GM21423 (cell line): ENCODE measurements around the gene UPF3A.
A peak's percentile ranks its signal among the peaks of the same experiment; 100 is the strongest.
"Not testable (repeated sequence)": the region's sequence is repeated elsewhere in the genome, so short reads cannot be mapped to it uniquely, and the experiment has no call there.

Experiments
- ATAC-seq: cut with Tn5 transposase; IDR thresholded peaks from one replicate; pipeline ENCODE4 v1.9.1; 2021; ENCODE audit warnings: mild to moderate bottlenecking, moderate library complexity; ENCODE audit not compliant: unreplicated experiment

The UPF3A gene

GRCh38 chr13:114263578-114263977 lies 17.8 kb upstream of the UPF3A start:
- peak; percentile 51 for ATAC-seq

GRCh38 chr13:114264313-114264712 lies 17.1 kb upstream of the UPF3A start:
- not testable (repeated sequence) for ATAC-seq

- ATAC-seq = no peak
Measured at GRCh38 chr13:114264886-114265611, 16.4 kb upstream of the UPF3A start.

DNA sequence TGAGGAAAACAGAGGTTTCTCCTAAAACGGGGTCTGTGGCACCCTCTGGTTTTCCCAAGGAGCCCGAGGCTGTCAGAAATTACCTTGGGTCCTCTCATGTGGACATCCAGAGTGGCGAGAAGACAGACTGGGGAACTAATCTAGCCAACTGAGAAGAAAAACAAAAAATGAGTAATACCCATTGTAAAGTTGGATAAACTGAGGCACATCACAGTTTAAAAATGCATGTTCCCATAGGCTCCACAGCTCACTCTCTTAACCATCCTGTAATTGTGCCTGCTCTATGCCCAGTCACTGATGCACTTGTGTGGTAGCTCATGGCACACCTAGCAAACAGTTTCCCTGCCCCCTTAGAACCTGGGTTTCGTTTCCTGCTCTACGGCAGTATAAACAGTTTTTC lies 15.2 kb upstream of the UPF3A start:
- no peak for ATAC-seq

DNA sequence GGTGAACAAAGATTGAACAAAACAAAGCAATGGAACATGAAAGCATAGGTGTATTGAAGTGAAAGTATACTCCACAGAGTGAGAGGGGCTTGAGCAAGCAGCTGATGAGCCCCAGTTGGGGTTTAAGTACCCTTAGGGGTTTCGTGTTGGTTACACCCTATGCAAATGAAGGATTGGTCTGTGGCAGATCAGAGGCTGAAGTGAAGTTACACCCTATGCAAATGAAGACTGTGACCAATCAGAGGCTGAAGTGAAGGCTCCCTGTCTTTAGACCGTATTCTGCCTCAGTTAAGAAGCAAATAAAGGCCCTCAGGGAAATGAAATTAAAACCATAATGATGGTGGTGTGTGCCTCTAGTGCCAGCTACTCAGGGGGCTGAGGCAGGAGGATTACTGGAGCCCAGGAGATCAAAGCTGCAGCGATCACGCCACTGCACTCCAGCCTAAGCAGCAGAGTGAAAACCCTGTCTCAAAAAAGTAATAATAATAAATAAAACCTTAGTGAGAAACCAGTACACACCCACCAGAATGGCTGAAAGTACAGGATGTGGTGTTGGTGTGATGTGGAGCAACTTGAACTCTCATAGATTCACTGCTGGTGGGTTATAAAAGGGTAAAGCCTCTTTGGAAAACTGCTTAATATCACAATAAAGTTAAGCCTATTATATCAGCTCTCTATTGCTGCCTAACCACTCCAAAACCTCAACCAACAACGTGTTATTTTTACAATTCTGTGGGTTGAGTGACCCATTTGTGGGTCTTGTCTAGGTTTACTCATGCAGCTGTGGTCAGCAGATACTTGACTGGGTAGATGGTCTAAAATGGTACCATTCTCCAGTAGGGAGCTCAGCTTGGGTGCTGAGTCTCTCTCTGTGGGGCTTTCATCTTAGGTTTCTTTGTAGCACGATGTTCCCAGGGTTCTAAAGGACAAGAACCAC lies 12.8 kb upstream of the UPF3A start:
- ATAC-seq = no peak

GRCh38 chr13:114269281-114269770 lies 12.1 kb upstream of the UPF3A start:
- ATAC-seq = no peak

DNA sequence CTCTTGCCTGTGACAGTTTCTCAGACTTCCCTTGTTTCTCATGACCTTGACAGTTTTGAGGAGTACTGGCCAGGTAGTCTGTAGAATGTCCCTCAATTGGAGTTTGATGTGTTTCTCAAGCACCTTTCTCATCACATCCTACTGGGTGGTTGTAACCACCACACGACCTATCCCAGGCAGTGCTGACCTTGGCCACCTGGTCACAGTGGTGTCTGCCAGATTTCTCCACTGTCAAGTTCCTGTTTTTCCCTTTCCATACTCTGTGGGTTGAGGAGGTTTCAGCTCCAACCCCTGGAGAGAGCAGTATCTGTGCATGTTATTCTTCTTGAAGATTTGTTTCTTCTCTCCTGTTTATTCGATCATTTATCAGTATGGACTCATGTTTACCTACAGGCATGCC lies 8.4 kb upstream of the UPF3A start:
- no peak for ATAC-seq

- no peak for ATAC-seq
Measured at GRCh38 chr13:114275304-114275703, 6.1 kb upstream of the UPF3A start.

- ATAC-seq = no peak
Measured at GRCh38 chr13:114279146-114279545, 2.3 kb upstream of the UPF3A start.

DNA sequence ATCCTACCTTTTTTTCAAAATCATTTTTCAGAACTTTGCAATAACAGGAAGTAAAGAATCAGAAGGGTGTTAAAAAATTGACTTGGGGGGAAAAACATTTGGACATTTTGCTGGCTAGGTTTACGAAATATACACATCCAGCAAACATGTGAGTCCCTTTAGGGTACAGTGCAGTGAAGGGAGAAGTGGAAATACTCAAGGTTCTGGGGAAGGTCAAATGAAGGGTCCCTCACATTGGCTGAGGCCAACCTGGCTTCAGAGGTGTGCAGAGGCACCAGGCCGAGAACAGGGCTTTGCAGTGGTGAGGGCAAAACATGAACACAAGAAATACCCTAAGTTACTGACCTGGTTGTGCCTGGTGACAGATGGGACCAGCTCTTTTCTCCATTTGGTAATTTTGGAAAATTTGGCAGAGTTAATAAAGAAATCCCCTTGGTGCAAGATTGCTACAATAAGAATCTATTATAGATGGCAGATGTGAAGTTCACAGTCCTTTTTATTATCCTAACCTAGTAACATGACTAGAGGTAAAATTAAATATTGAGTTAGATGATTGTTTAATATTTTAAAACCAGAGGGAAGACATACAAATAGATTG lies 1.5 kb upstream of the UPF3A start:
- ATAC-seq = no peak

DNA sequence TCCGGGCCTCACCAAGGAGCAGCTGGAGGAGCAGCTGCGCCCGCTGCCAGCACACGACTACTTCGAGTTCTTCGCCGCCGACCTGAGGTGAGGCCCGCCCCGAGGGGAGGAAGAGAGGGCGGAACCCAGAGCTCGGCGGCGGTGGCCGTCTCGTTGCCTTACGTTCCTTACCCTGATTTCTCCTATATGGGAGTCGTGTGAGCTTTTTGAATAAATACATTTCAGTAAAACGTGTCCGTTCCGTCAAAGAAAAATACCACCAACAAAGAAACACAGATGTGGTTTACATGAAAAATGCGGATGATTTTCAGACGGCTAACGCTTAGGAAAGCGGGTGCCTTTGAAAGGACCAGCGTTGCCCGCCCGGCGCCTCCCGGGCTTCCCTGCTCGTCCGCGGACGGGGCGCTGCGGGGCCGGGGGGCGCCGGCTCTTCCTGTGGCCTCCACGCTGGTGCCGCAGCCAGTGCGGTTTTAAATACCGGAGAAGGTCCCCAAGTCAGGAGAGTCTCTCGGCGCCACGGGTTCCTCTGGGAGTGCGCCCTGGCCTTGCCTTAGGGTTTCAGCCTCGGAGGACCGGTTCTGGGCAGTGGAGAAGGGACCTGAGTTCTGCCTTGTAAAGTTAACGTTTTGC lies 755 bp downstream of the UPF3A start:
- peak; percentile 43 for ATAC-seq

DNA sequence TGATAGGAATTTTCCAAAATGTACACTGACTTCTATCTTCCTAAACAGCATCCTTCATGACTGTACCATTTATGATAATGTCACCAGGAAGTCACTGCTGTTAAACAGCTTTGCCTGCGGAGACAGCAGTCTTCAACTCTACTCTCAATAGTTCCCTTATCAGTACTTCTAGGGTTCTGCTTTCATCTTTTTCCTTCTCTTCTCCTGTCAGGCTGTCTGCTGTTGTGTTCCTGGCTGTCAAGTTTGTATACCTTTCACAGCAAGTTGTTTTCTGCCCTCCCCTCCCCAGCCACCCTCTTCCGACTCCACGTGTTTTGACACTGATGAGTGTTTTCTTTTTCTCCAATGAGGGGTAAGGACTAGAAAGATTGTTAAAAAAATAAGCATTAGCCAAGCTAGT lies 2.2 kb downstream of the UPF3A start:
- no peak for ATAC-seq

GRCh38 chr13:114284680-114285079 lies 3.3 kb downstream of the UPF3A start:
- no peak for ATAC-seq

- no peak for ATAC-seq
Measured at GRCh38 chr13:114285166-114285808, 3.9 kb downstream of the UPF3A start.

GRCh38 chr13:114286808-114287207 lies 5.4 kb downstream of the UPF3A start:
- no peak for ATAC-seq

DNA sequence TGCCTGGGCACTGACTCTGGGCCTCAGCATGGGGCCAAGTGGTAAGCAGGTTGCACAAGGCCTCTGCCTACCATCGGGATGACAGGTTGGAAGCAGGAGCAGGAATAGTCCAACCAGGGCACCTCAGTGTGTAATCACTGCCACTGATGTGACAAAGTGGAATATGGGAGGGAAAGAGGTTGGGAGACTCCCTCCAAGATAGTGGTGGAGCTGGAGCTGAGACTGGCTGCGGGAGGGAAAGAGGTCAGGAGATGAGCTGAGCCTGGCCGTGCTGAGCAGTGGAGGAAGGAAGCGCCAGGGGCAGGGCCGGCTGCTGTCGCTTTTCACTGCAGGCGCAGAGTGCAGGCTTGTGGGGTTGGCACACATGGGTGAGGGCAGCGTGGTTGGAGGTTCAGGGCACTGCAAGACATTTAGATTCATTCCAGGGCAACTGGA lies 6.8 kb downstream of the UPF3A start:
- no peak for ATAC-seq

DNA sequence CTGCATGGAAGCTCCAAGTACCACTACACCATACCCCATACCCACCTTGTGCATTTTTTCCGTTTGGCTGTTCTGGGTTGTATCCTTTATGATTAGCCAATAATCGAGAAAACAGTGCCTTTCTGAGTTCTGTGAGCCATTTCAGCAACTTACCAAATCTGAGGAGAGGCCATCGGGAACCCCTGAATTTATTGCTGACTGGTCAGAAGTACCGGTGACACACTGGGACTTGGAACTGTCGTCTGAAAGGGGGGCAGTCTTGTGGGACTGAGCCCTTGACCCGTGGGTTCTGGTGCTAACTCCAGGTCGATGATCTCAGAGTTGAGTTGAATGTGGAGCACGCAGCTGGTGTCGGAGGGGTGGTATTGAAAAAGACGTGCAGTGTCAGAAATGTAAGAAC lies 15.0 kb downstream of the UPF3A start:
- ATAC-seq = no peak

DNA sequence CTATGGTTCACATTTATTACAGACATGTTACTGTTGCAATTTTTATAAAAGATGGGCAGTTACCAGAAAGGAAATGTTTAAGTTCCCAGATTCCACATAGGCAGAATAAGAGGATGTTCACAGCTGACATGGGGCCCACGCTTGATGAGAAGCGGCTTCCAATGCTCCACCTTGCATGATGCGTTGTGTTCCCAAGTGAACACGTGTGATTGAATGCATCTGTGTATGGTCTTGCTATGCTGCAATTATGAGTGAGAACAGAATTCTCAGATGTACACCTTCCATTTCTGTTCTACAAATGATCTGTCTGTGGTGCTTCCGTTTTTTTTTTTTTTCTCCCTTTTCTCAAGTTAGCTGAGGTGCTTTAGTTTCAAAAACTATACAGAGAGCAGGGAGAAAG lies 15.5 kb downstream of the UPF3A start:
- no peak for ATAC-seq

DNA sequence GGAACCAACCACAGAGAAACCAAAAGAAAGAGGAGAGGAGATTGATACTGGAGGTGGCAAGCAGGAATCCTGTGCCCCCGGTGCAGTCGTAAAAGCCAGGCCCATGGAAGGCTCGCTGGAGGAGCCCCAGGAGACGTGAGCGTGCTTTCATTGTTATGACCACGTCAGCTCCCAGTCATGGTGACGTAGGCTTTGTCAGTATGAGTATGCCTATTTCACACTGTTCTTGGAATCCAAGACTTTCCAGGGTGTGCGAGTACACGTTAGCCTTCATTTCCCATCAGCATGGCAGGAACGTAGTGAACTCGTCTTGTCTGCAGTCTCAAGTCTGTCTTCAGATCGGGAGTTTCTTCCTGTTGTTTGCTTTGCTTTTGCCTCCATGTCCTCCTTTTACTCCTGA lies 17.5 kb downstream of the UPF3A start:
- no peak for ATAC-seq

GRCh38 chr13:114299604-114300305 lies 18.4 kb downstream of the UPF3A start:
- no peak for ATAC-seq
